ENCODE data around the gene SHISA7. TPM values are rescaled to one million over a fixed set of nuclear protein-coding genes. Genes with fewer than 3 reads are reported as not detected.
"Not testable (repeated sequence)": the region's sequence is repeated elsewhere in the genome, so short reads cannot be mapped to it uniquely, and the experiment has no call there.

The SHISA7 gene
- total RNA-seq, 4 donors from 2014 or later = under 0.01 to 0.13 TPM; not detected in 2

- peaks cover 0 to 66% (median 0%) of the 10 kb centered on the region in 4 donors for H3K27me3 ChIP-seq
- intact Hi-C loops (cut with DNase I) = loop anchor here (10.0 kb wide), 2 partner anchors 114 to 274 kb away; partner anchors contain the start of gene TNNT1
- no peak overlapping the region for H3K4me3 ChIP-seq
- 54% methylated on average over 5 of the region's 5 CpGs for WGBS
- H3K36me3 ChIP-seq = no peaks in the 10 kb centered on the region
- TF ChIP-seq POLR2A (IDR thresholded peaks at IDR 0.05; ENCODE audit: low read depth) (no peak), POLR2AphosphoS5 (IDR thresholded peaks at IDR 0.05) (no peak), EP300 (IDR thresholded peaks at IDR 0.05) (no peak), CTCF (IDR thresholded peaks at IDR 0.05) (no peak)
- H3K4me1 ChIP-seq = no peaks in the 10 kb centered on the region
- no peaks in the 10 kb centered on the region for H3K9me3 ChIP-seq
- no peak for DNase-seq (ENCODE audit: extremely low spot score)
- no peak overlapping the region for H3K27ac ChIP-seq (replicated peaks in 1 of 4)
These were observed 24.0 kb downstream of the SHISA7 start for GRCh38 chr19:55419103-55419502.

GRCh38 chr19:55418185-55418584 is 24.9 kb downstream of the SHISA7 start:
- peaks cover 0 to 59% (median 0%) of the 10 kb centered on the region in 4 donors for H3K27me3 ChIP-seq
- no peak overlapping the region for H3K4me3 ChIP-seq
- H3K9me3 ChIP-seq = no peaks in the 10 kb centered on the region
- no peaks in the 10 kb centered on the region for H3K36me3 ChIP-seq
- no peaks in the 10 kb centered on the region for H3K4me1 ChIP-seq
- peak; percentile 53 to 65 (median 61) for TF ChIP-seq CTCF (IDR thresholded peaks at IDR 0.05)
- TF ChIP-seq EP300 (IDR thresholded peaks at IDR 0.05) = no peak
- no peak for TF ChIP-seq POLR2AphosphoS5 (IDR thresholded peaks at IDR 0.05)
- DNase-seq (ENCODE audit: extremely low spot score) = no peak
- WGBS = 12% methylated on average over 5 of the region's 7 CpGs
- intact Hi-C loops (cut with DNase I) = loop anchor here (10.0 kb wide), 2 partner anchors 113 to 273 kb away; partner anchors contain the start of gene TNNT1
- no peak overlapping the region for H3K27ac ChIP-seq (replicated peaks in 1 of 4)

- no peaks in the 10 kb centered on the region for H3K9me3 ChIP-seq
- no peak overlapping the region for H3K4me3 ChIP-seq
- no peak overlapping the region for H3K27ac ChIP-seq (replicated peaks in 1 of 4)
- peaks cover 0 to 9% (median 0%) of the 10 kb centered on the region in 4 donors for H3K27me3 ChIP-seq
- no peak for TF ChIP-seq CTCF (IDR thresholded peaks at IDR 0.05)
- no peak for TF ChIP-seq POLR2A (IDR thresholded peaks at IDR 0.05; ENCODE audit: low read depth)
- no peak for TF ChIP-seq EP300 (IDR thresholded peaks at IDR 0.05)
- no peak for TF ChIP-seq POLR2AphosphoS5 (IDR thresholded peaks at IDR 0.05)
- H3K4me1 ChIP-seq = peaks cover 14 to 28% (median 25%) of the 10 kb centered on the region in 4 donors
- H3K36me3 ChIP-seq = peaks cover 0 to 12% (median 9%) of the 10 kb centered on the region in 4 donors
- intact Hi-C loops (cut with DNase I) = loop anchor here (10.0 kb wide), 2 partner anchors 105 to 265 kb away; partner anchors contain the start of gene TNNT1
- 98% methylated on average over 2 of the region's 2 CpGs for WGBS
- DNase-seq (ENCODE audit: extremely low spot score) = no peak
These were observed 32.9 kb downstream of the SHISA7 start for GRCh38 chr19:55410168-55410567.

GRCh38 chr19:55409179-55409578 is 33.9 kb downstream of the SHISA7 start:
- H3K27me3 ChIP-seq; intact Hi-C loops (cut with DNase I); H3K4me3 ChIP-seq; DNase-seq (ENCODE audit: extremely low spot score); H3K9me3 ChIP-seq: not testable (repeated sequence)
- peaks cover 14 to 28% (median 25%) of the 10 kb centered on the region in 4 donors for H3K4me1 ChIP-seq
- WGBS = 96% methylated on average over 8 of the region's 8 CpGs
- H3K36me3 ChIP-seq = peaks cover 0 to 22% (median 17%) of the 10 kb centered on the region in 4 donors
- peak overlapping the region in 2 of 4 donors; percentile 97 to 99 for H3K27ac ChIP-seq (replicated peaks in 1 of 4)

GRCh38 chr19:55408533-55408872 is 34.6 kb downstream of the SHISA7 start:
- TF ChIP-seq CTCF (IDR thresholded peaks at IDR 0.05) = no peak
- no peak for TF ChIP-seq EP300 (IDR thresholded peaks at IDR 0.05)
- H3K27ac ChIP-seq (replicated peaks in 1 of 4) = peak overlapping the region; percentile 97 to 99 (median 98)
- 60% methylated on average over 7 of the region's 9 CpGs for WGBS
- peaks cover 5 to 29% (median 24%) of the 10 kb centered on the region in 4 donors for H3K36me3 ChIP-seq
- peak overlapping the region; percentile 87 to 98 (median 97) for H3K4me3 ChIP-seq
- intact Hi-C loops (cut with DNase I) = no loop called here
- H3K27me3 ChIP-seq = no peaks in the 10 kb centered on the region
- no peak for DNase-seq (ENCODE audit: extremely low spot score)
- peaks cover 14 to 28% (median 25%) of the 10 kb centered on the region in 4 donors for H3K4me1 ChIP-seq
- no peaks in the 10 kb centered on the region for H3K9me3 ChIP-seq

All from esophagus muscularis mucosa (tissue), 4 donors.